Tongue (tissue), 2 donors: ENCODE results near the gene ETV2. TPM values are rescaled to one million over a fixed set of nuclear protein-coding genes. Genes with fewer than 3 reads are reported as not detected.
"Not testable (repeated sequence)": the region's sequence is repeated elsewhere in the genome, so short reads cannot be mapped to it uniquely, and the experiment has no call there.

Experiments used
- DNase-seq: peaks from one replicate; pipeline ENCODE4 v3.0.0-alpha.2; 2015
- total RNA-seq: library from RNA; depleted of rRNA; stranded (reverse); fragments of >200 nt; gene quantifications from one replicate; pipeline ENCODE4 v1.2.3, GENCODE V29; 2014

ETV2 gene
- total RNA-seq, 1 donor from 2014 or later = not detected

DNA sequence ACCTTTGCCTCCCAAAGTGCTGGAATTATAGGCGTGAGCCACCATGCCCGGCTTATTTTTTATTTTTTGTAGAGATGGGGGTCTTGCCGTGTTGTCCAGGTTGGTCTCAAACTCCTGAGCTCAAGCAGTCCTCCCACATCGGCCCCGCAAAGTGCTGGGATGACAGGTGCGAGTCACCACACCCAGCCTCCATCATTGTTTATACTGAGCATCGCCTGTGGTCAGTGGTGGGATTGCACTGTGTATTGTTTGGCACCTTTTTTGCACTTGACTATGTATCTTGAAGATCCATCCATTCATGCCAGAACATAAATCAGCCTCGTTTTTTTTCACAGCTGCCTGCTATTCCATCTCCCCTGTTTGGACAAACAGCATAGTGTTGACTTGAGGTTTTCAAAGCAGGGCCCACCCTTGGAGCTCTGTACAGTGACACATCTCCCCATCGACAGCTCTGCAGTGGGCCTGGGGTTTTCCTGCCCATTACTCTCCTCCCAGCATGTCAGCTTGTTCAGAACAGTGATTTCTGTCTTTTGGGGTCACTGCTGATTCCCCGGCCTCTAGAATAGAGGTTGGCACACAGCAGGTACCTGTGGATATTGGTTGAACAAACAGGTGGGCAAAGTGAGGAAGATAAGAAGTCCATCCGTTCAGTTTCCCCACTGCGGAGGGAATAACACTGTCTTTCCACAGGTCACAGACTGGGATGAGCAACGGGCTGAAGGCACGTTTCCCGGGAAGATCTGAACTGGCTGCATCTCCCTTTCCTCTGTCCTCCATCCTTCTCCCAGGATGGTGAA is 16.6 kb downstream of the ETV2 start:
- DNase-seq = no peak

- DNase-seq = no peak
Observed at GRCh38 chr19:35661995-35662340, 20.4 kb downstream of the ETV2 start.

DNA sequence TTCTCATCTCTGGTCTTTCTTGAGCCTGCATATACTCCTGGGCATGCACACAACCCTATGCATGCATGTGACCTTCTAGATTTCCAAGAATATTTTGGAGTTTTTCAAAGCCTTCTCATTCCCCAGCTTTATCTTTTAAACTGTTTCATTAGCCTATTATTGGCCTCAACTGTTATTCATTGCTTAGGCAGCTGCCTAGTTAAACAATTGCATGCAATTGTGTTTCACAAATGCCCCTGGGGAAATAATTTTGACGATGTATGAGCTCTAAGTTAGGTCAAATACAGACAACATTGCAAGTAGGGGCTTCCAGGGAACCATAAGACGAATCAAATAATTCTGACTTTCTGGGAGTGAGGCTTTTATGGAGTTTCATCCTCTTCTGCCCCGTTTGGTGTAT is 22.4 kb downstream of the ETV2 start:
- no peak for DNase-seq

DNA sequence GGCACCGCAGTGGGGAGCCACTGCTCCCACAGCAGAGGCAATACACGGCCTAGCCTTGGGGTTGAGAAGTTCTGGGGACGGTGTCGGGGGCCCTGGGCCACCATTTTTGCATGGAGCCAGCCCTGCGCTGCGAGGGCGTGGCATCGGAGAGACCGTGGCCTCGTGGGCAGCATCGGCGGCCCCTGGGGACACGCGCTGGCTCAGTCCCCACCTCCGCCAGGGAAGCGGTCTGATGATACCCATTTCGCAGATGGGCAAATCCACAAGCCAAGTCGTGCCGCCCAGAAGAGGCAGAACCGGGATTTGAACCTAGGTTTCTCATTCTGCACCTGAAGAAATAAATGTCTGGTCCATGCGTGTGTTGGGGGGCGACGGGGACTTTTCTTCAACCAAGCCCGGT is 23.6 kb downstream of the ETV2 start:
- no peak for DNase-seq

GRCh38 chr19:35665604-35666003 is 24.1 kb downstream of the ETV2 start:
- DNase-seq = no peak

DNA sequence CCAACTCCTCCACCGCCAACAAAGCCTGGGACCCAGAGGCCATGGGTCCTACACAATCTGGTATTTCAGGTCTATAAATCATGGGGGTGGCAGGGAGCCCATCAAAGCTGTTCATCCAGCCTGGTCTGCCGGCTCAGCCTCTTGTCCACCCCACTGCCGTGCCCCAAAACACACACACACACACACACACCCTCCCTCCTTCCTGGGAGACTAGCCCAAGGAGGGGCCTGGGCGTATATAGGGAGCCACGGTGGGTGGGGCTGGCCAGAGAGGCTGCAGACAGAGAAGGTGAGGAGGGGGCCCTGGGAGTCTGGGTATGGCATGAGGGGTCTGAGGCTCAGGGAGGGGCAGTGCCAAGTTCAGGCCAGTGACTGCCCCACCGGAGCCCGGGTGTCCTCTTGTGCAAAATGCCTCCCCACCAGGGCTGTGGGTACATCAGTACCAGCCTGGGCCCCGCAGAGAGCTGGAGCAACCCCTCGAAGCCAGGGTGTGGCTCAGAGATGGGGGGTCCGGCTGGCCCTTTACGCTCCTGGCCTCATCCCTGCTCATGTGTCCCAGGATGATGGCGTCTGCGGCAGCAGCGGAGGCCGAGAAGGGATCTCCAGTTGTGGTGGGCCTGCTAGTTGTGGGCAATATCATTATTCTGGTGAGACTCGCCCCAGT is 24.8 kb downstream of the ETV2 start, which contains the start of gene UPK1A:
UPK1A (plus strand) TSS at position 267 of the 663 bp plus-strand sequence; CDS start at position 563, 296 bp downstream.
- DNase-seq = no peak

DNA sequence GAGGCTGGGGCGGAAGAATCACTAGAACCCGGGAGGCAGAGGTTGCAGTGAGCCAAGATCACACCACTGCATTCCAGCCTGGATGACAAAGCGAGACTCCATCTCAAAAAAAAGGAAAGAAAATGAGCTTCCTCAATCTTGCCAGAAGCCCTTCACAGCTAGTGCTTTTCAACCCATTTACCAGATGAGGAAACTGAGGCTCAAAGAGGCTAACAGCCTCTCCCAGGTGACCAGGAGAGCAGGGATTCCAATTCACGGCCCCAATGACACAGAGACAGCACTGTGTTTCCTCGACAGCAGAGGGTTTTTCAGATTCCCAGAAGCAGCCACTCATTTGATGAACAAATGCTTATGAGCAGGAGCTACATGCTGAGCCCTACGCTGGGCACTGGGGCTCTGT is 28.0 kb downstream of the ETV2 start:
- no peak for DNase-seq

- no peak for DNase-seq
Observed at GRCh38 chr19:35669974-35670373, 28.4 kb downstream of the ETV2 start.

- DNase-seq = no peak
Observed at GRCh38 chr19:35670686-35671085, 29.1 kb downstream of the ETV2 start.

DNA sequence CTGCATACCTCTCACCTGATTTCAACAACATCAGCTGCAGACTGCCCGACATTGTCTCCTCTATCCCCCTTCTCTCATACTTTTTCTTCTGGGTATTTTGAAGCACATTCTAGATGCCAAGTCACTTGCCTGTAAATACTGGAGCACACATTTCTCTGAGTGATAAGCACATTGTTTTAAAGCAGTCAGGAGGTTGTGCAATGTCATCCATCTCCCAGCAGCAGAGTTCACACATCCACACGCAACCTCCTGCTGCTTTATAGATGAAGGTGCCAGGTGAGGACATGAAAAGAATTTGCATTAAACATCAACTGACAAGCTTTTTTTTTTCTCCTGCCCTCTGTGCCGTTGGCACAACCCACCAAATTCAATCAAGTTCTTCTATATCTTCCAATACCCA is 30.3 kb downstream of the ETV2 start:
- DNase-seq = no peak

DNA sequence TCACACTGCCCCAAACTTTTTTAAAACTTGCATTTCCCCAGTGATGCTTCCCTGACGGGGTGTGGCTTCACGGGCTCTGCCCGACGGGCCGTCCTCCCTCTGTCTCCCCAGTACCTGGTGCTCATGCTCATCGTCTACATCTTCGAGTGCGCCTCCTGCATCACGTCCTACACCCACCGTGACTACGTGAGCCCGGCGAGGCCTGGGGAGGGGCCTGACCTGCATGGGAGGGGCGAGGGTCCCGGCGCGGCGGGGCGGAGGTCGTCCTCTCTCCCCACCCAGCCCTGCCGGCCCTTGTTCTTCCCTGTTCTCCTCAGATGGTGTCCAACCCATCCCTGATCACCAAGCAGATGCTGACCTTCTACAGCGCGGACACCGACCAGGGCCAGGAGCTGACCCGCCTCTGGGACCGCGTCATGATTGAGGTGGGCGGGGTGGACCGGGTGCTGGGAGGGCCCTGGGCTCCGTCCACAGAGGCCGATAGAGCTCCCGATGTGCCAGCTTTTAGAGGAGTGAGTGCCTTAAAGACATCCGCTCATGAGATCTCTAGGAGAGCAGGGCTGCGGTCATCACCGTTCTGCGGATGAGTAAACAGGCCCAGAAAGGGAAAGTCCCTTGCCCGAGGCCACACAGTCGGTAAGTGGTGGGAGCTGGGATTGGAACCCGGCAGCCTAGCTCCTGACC is 31.7 kb downstream of the ETV2 start:
- DNase-seq = no peak

- DNase-seq = no peak
Observed at GRCh38 chr19:35675589-35676140, 34.1 kb downstream of the ETV2 start.

DNA sequence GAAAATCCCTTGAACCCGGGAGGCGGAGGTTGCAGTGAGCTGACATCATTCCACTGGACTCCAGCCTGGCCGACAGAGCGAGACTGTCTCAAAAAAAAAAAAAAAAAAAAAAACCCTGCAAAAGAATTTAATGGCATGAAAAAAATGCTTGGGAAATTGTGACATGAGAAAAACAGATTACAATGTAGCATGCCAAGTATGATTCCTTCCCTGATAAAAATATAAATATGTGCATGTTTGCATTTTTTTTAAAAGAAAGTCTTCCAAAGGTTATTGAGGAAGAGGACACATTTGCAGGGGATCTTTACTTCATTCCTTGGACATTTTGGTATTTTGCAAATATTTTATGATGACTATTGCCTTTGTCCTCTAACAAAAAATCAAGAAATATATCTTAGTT is 48.3 kb downstream of the ETV2 start:
- no peak for DNase-seq

DNA sequence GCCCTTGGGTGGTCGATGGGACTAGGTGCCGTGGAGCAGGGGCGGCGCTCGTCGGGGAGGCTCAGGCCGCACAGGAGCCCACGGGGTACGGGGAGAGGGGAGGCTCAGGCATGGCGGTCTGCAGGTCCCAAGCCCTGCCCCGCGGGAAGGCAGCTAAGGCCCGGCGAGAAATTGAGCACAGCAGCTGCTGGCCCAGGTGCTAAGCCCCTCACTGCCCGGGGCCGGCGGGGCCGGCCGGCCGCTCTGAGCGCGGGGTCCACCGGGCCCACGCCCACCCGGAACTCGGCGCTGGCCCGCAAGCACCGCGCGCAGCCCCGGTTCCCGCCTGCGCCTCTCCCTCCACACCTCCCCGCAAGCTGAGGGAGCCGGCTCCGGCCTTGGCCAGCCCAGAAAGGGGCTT is 49.6 kb downstream of the ETV2 start:
- DNase-seq = not testable (repeated sequence)

DNA sequence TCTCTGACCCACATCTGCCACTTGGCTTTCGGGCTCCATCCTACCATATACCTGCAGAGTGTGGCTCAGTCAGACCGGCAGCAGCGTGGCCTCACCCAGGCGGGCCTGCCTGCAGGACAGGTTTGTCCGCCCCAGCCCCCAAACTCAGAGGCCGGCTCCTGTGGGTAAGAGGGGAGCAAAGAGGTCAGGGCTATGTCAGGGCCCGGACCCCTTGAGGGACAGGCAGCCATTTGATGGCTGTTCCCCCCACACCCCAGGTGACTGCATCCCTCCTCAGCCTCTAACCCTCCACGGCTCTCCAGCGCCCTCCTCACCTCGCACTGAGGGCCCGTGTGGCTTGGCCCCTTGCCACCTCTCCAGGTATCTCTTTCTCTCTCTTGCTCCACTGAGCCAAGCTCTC is 50.5 kb downstream of the ETV2 start:
- no peak for DNase-seq

GRCh38 chr19:35693422-35693821 is 51.9 kb downstream of the ETV2 start:
- no peak for DNase-seq

GRCh38 chr19:35693835-35694599 is 52.5 kb downstream of the ETV2 start:
- peak; percentile 93 for DNase-seq

Other genes with a start within 250 kb of the ETV2 start
- 15.6 TPM for gene FFAR2, start 193.5 kb upstream of the ETV2 start, total RNA-seq
- gene KRTDAP, start 151.3 kb upstream of the ETV2 start, total RNA-seq = 9.6 TPM
- 25.7 TPM for gene DMKN, start 128.1 kb upstream of the ETV2 start, total RNA-seq
- gene SBSN, start 113.4 kb upstream of the ETV2 start, total RNA-seq = 15.6 TPM
- gene GAPDHS, start 108.3 kb upstream of the ETV2 start, total RNA-seq = not detected
- gene TMEM147, start 96.1 kb upstream of the ETV2 start, total RNA-seq = 30.6 TPM
- gene ATP4A, start 78.1 kb upstream of the ETV2 start, total RNA-seq = not detected
- gene PMIS2, start 55.6 kb upstream of the ETV2 start, total RNA-seq = not detected
- 10.8 TPM for gene HAUS5, start 29.0 kb upstream of the ETV2 start, total RNA-seq
- 39.9 TPM for gene RBM42, start 12.7 kb upstream of the ETV2 start, total RNA-seq
- 440 TPM for gene COX6B1, start 6.6 kb downstream of the ETV2 start, total RNA-seq
- gene UPK1A, start 24.8 kb downstream of the ETV2 start, total RNA-seq = not detected
- not detected for gene ZBTB32, start 62.8 kb downstream of the ETV2 start, total RNA-seq
- gene KMT2B, start 76.3 kb downstream of the ETV2 start, total RNA-seq = 13.1 TPM
- 2.3 TPM for gene IGFLR1, start 100.7 kb downstream of the ETV2 start, total RNA-seq
- 11.3 TPM for gene U2AF1L4, start 103.7 kb downstream of the ETV2 start, total RNA-seq
- 4.2 TPM for gene PSENEN, start 103.9 kb downstream of the ETV2 start, total RNA-seq
- gene LIN37, start 106.8 kb downstream of the ETV2 start, total RNA-seq = 6.7 TPM
- 152 TPM for gene HSPB6, start 115.3 kb downstream of the ETV2 start, total RNA-seq
- gene PROSER3, start 116.4 kb downstream of the ETV2 start, total RNA-seq = 4.4 TPM
- 26.3 TPM for gene ARHGAP33, start 133.8 kb downstream of the ETV2 start, total RNA-seq
- gene PRODH2, start 171.1 kb downstream of the ETV2 start, total RNA-seq = not detected
- gene NPHS1, start 210.8 kb downstream of the ETV2 start, total RNA-seq = not detected
- 0.51 TPM for gene KIRREL2, start 215.2 kb downstream of the ETV2 start, total RNA-seq
- gene APLP1, start 226.8 kb downstream of the ETV2 start, total RNA-seq = 6.3 TPM